ENCODE measurements around the gene CSNK2A3.
"Not testable (repeated sequence)": the region's sequence is repeated elsewhere in the genome, so short reads cannot be mapped to it uniquely, and the experiment has no call there.

The CSNK2A3 gene

DNA sequence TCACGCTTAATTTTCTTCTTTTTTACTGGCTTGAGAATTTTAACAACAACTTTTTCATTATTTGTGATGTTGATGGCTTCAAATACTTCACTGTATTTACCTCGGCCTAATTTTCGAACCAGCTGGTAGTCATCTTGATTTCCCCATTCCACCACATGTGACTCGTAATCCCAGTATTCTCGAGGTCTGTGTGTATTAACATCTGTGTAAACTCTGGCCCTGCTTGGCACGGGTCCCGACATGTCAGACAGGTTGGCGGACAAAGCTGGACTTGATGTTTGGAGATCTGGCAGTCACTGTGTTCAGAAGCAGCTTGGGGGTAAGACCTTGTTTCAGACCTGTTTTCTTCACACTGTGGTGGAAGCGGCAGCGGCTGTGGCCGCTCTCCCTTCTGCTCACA is at the start of gene CSNK2A3:
TSS of gene CSNK2A3 (minus strand) at position 373 of the 400 bp plus-strand sequence. CDS start at position 242, 131 bp downstream.
- not testable (repeated sequence) for DNase-seq (ENCODE audit: low read depth in 2 of 2)

DNA sequence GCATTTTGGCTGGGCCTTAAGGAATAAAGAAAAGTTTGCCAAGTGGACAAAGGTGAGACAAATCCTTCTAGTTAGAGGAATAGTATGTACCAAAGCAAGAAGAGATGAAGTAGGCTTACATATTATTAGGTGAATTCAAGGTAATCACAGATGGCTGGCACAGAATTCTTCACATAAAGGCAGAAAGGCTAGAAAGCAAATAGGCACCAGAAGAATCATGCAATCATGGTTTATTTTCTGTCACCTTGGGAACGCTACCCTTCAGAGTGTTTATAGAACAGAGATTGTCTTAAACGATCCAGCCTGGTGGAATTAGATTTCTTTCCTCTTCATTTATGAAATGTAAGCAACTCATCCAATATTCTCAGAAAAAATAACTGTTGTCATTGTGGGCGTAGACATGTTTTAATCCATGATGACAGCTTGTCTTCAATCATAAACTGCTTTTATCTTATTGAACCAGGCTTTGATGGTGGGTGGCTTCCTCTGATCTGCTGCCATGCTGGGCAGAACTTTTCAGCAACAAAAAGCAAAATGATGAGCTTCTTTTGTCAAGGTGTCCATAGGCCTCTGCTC is 49.0 kb upstream of the CSNK2A3 start:
- DNase-seq (ENCODE audit: low read depth in 2 of 2) = no peak

DNA sequence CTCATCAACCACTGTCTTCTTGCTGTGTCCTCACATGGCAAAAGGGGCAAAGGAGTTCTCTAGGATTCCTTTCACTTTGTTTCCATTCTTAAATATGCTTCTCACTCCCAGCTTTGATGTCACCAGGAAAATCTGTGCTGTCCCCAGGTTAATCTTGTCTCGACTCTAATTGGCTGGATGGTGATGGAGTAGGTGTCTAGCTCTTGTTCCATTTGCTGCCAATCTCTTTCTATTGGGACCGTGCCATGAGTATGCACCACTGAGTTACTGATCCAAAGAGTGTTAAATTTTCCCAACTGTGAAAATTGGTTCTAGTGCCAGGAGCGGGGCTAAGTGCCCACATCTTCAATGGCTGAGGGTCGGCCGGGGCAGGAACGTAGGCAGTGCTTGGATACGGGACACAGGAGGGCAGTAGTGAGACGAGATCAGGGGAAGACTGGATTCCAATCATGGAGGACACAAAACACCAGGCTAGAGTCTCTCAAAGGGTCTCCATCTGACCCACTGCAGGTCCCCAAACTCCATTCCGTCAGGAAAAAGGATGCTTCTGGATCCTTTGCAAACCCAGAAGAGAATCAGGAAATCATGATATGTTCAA is 47.7 kb upstream of the CSNK2A3 start:
- DNase-seq (ENCODE audit: low read depth in 2 of 2) = no peak

DNA sequence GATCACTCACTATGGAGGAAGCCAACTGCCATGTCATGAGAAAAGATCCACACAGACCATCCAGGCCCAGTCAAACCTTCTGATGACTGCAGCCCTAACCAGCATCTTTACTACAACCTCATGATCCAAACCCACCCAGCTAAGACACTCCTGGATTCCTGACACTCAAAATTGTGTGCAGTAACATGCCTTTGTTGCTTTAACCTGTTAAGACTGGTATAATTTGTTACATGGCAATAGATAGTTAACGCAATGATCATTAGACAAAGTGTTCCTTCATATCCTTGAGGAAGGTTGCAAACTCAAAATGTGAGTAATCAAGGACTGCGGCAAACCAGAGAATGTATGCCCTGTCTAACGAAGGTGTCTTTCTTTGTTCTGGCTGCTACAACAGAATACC is 47.1 kb upstream of the CSNK2A3 start:
- no peak for DNase-seq (ENCODE audit: low read depth in 2 of 2)

DNA sequence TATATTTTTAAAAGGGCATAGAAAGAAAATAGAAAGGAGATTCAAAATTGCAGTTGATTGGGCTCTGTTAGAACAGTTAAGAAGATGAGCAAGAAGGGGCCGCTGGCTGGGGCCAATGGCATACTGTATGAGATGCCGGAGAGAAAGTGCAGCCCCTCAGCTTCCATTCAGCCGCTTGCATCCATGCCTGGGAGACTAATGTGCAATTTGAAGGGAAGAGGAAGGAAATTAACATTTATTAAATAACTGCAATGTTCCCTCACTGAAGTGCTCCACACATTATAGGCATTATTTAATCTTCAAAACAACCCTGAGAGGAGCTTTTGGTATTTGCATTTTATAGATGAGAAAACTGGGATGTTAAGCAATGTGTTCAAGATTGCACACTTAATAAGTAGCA is 44.7 kb upstream of the CSNK2A3 start:
- no peak for DNase-seq (ENCODE audit: low read depth in 2 of 2)

DNA sequence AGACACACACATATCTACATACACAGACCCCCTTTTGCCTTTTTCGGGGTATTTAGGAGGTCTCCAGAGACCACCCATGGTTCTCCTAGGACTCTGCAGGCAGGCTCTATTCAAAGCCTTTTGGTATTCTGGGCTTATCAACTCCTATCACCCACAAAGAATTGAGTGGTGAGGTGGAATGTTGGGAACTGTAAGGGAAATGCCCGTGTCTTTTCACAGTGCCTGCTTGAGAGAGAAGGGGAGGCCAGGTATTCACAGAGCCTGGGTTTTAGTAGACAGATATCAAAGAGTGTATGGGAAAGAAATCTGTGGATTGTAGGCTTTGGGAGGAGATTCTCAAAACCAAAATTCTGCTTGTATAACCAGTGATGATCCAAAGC is 44.0 kb upstream of the CSNK2A3 start:
- no peak for DNase-seq (ENCODE audit: low read depth in 2 of 2)

DNA sequence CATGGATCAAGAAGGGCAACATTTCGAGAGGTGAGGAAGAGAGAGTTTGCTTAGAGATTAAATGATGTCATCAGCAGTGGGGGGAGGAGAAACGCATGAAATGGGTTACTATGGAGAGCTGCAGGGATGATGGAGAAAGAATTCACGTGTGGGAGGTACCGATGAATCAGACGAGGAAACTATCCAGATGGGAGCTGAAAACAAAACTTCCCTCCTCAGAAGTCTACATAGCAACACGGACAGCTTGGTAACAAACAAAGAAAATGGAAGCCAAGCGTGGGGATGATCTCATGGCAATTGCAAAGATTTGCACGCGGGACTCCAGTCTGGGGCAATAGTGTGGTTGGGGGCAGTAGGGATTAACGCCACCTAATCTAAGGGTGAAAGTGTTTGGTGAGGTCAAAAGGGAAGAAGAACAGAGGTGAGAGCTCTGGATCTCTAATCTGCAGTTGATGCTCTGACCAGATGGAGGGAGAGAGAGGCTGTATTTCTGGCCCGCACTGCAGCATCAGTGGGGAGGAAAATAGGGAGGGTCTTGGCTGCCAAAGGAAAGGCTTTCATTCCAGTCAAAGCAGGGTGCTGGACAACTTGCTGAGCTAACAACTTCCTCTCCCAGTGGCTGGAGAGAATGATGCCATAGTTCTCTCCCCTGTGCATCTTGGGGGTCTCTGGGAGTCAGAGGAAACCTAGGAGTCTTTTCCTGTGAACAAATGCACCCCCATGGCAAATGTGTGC is 43.4 kb upstream of the CSNK2A3 start:
- DNase-seq (ENCODE audit: low read depth in 2 of 2) = no peak

DNA sequence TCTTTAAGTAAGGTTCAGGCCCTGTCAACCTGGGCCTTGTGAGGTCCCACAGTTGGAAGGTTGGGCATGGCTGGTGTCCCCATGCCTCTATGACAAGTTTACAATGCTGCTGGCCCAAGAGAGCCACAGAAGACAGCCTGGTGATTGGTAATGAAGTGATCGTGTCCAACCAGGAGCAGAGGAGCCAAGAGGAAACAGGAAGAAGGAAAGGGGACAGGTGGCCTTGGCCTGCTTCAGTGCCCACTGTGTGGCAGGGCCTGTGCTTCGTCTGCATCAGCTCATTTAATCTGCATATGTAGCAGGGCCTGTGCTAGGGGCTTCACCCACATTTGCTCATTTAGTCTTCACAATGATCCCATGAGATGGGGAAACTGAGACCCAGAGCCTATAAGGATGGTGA is 42.1 kb upstream of the CSNK2A3 start:
- no peak for DNase-seq (ENCODE audit: low read depth in 2 of 2)

DNA sequence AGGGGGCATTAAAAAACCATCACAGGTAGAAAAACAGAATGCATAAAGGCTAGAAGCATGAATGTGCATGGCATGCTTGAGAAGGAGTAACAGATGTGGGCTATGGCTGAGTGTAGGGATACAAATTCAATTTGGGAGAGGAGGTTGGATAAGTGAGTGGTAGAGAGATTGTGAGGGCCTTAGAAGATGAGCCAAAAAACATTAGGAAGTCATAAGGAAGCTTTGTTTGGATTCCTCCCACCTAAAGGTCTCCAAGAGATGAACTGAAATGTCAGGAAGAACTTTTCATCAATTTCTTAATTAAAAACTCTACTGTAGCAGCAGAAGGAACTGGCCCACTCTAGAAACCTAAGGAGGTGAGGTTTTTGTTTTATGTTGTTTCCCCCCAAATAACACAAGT is 41.2 kb upstream of the CSNK2A3 start:
- no peak for DNase-seq (ENCODE audit: low read depth in 2 of 2)

DNA sequence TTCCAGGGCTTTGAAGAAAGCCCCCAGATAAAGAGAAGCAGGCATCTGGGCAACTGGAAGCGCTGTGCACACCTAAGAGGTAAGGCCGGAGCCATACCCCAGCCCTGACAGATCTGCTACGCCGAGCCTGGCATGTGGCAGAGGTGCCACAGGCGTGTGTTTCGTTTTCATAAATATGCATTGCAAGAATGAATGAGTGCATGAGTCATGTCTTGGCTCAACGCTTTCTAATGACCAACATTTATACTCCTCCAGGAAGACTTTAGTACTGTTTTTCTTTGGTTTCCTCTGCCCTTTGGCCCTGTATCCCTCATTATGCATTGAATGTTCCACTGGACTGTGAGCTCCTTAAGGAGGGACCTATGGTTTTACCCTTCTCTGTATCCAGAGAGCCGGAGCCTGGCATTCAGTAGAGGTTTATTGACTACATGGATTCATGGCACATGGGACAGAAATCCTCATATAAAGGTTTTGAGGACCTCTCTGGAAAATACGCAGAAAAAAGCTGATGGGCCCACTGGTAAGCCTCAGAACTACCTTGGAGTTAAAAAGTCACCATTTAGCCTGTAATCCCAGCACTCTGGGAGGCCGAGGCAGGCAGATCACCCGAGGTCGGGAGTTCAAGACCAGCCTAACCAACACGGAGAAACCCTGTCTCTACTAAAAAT is 38.9 kb upstream of the CSNK2A3 start:
- no peak for DNase-seq (ENCODE audit: low read depth in 2 of 2)

DNA sequence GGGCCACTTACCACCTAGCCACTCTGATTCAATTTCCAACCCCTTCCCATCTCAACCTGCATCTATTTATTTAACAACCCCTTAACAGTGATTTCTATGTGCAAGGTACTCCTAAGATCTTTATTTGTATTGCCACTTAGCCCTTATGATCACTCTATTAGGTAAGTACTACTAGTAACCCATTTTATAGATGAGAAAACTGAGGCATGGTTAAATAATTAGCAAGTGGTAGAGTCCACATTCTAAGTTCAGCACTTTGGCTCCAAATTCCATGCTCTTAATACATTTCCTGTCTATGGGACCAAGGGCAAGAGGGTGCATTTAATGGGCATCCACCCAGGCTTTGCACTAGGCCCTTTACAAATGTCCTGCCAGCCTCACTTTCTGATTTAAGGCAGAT is 38.1 kb upstream of the CSNK2A3 start:
- DNase-seq (ENCODE audit: low read depth in 2 of 2) = no peak

DNA sequence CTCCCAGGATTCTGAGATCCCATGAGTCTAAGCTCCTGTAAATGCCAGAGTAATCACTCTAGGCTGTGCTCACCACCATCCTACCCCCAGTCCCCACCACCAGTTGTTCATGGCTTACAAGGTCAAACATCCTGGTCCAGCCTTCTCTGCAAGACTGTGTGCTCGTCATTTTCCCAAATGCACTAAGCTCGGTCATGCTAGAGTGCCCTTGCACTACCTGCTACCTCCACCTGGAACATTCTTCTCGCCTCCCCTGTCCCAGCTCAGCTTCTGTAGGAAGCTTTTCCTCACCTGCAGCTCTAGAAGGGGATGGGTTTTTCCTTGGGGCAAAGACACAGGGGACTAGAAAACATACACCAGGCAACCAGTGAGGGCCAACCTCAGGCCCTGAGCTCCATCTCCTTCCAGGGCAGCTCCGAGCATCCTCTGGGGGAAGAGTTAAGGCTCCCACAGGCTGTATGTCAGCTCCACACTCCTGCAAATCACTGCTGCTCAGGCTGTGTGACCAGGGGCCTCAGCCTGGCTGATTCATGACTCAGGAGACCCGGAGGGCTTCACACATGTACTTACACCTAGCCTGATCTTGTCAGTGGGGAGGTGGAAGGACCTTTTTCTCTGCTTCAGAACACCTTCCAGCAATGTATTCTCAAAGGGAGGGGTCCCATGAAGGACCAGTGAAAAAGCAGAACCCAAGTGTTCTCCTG is 37.2 kb upstream of the CSNK2A3 start:
- no peak for DNase-seq (ENCODE audit: low read depth in 2 of 2)

DNA sequence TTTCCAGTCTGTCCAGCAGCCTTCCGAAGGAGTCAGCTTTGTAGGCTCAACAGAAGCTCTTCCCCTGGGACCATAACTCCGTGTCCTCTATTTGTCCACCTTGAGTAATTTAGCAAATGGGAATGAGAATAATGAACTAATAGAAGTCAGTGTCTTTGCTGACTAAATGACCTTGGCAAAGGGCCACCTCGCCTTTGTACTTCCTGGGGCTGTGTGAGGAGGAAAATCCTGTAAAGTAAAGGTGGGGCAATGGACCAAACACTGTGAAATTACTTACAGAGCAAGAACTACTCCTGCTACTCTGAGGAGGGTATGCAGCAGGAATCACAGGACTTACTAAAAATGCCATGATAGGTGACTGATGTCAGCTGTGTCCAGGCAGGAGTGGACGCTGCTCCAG is 36.2 kb upstream of the CSNK2A3 start:
- no peak for DNase-seq (ENCODE audit: low read depth in 2 of 2)

DNA sequence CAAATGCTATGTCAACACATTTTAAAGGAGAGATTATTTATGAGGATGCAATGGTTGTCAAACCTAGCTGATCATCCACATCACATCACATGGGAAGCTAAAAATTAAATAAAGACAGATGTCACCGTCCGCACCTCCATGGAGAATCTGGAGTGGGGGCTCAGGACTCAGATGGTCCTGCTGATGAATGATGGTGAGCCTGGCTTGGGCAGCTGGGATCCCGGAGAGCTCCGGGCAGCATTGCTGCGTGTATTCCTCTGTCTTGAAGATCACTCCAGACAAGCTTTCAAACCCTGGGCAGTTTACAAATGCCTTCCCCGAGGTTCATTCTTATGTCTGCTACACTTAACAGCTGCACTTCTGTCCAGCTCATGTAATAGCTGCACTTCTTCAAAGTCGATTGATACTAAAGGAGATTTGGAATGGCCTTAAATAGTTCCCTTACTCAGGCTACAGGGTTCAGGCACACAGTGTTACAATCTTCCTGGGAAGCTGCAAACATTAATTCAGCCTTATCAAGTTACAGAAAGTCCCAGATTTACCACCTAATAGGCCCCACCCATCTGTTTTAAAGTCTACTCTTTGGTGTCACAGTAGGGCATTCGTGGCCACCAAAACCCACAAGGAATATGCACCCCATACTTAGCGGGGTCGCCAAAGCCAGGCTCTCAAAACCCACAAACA is 34.7 kb upstream of the CSNK2A3 start:
- DNase-seq (ENCODE audit: low read depth in 2 of 2) = no peak

DNA sequence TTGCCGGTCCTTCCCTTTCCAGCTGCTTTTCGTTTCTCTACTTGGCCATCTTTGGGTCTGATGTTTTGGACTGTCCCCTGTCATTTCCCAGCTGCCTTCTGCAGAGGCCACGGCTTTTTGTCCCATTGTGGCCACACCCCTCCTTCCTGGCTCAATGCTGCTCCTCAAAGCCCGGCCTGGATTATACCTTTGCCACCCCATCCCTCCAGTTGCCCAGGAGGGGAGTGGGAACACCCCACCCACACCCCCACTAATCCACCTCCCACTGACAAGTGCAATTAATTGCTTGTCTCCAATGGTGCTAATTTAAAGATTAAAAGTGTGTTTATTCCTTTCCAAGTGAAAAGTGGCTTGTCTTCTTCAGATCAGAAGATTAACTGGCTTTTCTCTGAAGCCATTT is 34.2 kb upstream of the CSNK2A3 start:
- DNase-seq (ENCODE audit: low read depth in 2 of 2) = no peak

DNA sequence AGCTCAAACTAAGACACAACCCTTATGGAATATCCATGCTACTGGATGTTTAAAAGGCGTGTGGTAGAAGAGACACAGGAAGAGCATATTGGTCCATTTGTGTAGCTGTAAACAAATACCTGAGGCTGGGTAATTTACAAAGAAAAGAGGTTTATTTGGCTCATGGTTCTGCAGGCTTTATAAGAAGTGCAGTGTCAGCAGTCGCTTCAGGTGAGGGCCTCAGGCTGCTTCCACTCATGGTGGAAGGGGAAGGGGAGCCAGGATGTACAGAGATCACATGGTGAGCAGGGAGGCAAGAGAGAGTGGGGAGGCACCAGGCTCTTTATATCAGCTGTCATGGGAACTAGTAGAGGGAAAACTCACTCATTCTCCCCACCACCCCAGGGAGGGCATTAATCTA is 31.8 kb upstream of the CSNK2A3 start:
- no peak for DNase-seq (ENCODE audit: low read depth in 2 of 2)

DNA sequence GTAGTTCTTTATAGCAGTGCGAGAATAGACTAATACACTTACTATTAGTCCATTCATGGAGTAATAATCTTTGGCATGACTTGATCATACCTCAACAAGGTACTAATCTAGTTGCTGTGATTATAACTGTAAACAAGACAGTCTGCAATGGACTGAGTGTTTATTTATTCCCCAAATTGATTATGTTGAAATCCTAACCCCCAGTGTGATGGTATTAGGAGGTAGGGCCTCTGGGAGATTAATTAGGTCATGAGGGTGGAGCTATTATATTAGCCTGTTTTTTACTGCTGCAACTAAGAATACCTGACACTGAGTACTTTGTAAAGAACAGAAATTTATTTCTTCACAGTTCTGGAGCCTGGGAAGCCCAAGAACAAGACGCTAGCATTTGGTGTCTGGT is 30.9 kb upstream of the CSNK2A3 start:
- DNase-seq (ENCODE audit: low read depth in 2 of 2) = no peak

DNA sequence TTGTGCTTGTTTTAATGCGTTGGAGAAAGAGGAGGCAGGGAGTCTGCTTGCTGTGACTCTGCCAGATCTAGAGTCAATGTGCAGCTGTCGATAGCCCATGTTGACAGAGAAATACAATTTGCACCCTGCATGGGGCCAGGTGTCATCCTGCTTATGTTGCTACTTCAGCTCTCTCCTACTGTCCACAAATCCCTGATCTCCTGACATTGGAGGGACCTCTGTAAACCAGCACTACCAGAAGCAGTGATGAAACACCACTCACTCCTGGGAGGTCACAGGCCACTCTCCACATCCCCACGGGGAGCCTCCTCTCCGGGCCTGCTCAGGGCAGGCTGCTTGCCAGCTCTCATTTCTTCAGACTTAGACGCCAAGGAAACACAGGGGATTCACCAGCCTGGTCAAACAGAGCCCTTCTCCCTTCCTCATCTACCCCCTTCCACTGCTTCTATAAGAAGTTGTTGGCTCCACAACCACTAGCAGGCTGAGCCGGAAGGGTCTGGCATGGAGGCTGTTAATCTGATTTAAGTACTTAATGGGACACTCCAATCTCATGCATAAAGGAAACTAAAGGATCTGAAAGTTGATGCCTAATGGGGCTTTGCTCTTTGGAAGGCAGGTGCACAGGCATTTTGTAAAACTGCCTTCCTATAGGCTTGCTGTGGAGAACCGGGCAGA is 29.9 kb upstream of the CSNK2A3 start:
- DNase-seq (ENCODE audit: low read depth in 2 of 2) = no peak

DNA sequence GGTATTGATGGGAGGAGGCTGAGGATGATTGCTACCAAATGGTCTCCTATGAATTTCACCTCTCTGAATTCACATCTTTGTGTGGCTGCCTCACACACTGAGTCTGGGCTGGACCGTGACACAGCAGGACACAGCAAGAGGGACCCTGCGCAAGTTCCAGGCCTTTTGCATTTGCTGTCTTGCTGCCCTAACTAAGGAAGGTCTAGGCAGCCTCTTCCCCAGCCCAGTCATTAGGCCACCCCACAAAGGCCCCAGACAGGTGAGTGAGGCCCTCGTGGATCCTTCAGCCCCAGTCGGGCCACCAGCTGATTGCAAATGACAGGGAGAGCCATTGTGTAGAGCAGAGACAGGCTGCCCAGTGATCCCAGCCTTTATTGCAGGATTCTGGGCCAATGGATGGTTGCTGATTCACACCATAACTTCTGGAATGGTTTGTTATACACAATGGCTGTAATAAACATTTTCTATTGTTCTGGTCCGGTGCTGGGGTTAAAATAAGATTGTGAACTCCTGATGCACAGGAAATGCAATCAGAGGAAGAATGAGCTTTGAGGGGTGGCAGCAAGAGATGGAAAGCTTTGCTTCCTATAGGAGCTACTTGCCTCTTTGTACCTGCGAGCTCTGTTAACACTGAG is 28.5 kb upstream of the CSNK2A3 start:
- DNase-seq (ENCODE audit: low read depth in 2 of 2) = no peak

DNA sequence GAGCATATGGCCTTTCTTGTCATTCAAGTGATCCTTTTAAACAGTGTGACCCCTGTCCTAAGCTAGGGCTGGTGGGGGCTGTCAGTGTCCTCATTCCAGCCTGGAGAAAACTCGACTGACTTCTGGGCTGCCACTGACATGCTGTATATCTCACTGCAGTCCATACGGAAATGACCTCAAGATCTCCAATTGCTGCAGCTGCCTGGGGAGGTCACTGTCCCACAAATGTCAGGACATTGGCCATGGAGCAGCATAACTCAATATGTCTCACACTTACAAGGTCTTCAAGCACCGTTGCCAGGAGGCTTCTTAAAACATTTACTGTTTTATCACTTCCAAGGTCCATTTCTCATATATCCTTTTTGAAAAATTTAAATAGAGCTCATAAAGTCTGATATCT is 27.8 kb upstream of the CSNK2A3 start:
- no peak for DNase-seq (ENCODE audit: low read depth in 2 of 2)

DNA sequence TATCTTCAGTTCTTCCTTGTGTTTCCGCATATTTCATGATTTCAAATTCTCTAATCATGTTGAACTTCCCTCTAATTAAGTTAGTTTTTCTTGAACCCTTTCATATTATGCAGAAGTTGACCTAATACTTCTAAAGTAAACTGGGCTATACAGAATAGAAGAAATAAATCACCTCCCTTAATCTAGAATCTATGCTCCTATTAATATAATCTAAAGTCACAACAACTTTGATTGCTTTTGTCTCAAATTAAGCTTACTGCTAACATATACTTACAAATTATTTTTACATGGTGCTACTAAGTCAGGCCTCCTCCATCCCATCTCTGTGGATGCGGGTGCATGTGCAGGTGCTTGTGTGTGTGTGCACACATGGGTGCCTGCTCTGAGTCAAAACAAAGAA is 27.3 kb upstream of the CSNK2A3 start:
- no peak for DNase-seq (ENCODE audit: low read depth in 2 of 2)
